Lower leg skin (tissue), 3 donors: ENCODE measurements around the gene FLYWCH1.

Experiments
- POLR2A ChIP-seq, 2 donors: fragments of 450-650 bp; IDR thresholded peaks; one replicate each; pipeline ENCODE4 v1.6.1; 2016 to 2017; ENCODE audit warnings: antibody characterized with exemption in 2 of 2, mild to moderate bottlenecking in 1 of 2, moderate library complexity in 1 of 2
- TF ChIP-seq, protein P1 (sequence below), 3 donors: fragments of 450-650 bp; IDR thresholded peaks; one replicate each; pipeline ENCODE4 v1.5.1; 2016; ENCODE audit warnings: antibody characterized with exemption in 3 of 3, mild to moderate bottlenecking in 3 of 3, moderate library complexity in 2 of 3

DNA sequence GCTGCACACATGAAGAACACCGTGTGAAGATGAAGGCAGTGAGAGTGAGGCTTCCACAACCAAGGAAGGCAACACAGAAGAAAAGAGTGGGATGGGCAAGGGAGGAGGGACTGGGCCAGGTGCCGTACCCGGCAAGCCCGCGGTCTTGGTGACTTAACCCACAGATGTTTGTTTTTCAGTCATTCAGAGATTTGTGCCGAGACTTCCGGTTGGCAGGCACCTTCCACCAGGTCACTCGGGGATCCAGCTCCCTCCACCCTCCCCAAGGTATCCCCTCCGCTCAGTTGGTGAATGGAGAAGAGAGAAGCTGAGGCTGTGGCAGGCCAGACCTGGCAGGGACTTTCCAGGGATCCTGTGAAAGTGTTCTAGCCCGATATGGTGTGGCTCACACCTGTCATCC is 47.5 kb downstream of the FLYWCH1 start:
- no peak for TF ChIP-seq POLR2A (IDR thresholded peaks at IDR 0.05)
- TF ChIP-seq, protein P1, sequence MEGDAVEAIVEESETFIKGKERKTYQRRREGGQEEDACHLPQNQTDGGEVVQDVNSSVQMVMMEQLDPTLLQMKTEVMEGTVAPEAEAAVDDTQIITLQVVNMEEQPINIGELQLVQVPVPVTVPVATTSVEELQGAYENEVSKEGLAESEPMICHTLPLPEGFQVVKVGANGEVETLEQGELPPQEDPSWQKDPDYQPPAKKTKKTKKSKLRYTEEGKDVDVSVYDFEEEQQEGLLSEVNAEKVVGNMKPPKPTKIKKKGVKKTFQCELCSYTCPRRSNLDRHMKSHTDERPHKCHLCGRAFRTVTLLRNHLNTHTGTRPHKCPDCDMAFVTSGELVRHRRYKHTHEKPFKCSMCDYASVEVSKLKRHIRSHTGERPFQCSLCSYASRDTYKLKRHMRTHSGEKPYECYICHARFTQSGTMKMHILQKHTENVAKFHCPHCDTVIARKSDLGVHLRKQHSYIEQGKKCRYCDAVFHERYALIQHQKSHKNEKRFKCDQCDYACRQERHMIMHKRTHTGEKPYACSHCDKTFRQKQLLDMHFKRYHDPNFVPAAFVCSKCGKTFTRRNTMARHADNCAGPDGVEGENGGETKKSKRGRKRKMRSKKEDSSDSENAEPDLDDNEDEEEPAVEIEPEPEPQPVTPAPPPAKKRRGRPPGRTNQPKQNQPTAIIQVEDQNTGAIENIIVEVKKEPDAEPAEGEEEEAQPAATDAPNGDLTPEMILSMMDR (IDR thresholded peaks at IDR 0.05) = no peak
